Kidney epithelial cell (primary cell): ENCODE results near the gene ANAPC5. TPM values are rescaled to one million over a fixed set of nuclear protein-coding genes. Genes with fewer than 3 reads are reported as not detected.

Experiments used
- DNase-seq: peaks from one replicate; pipeline ENCODE4 v3.0.0-alpha.2; 2010; ENCODE audit warnings: low read depth
- H3K27me3 ChIP-seq: 2 replicates; pipeline ENCODE4 v1.6.0; 2011; ENCODE audit warnings: low read length; ENCODE audit not compliant: control insufficient read depth, insufficient read depth
- H3K36me3 ChIP-seq: 2 replicates; pipeline ENCODE4 v1.5.1; 2011; ENCODE audit warnings: low read length; ENCODE audit not compliant: control insufficient read depth, insufficient read depth
- H3K4me3 ChIP-seq: 2 replicates; pipeline ENCODE4 v1.5.1; 2011; ENCODE audit warnings: low read depth, mild to moderate bottlenecking, control low read depth, low read length
- CTCF ChIP-seq: IDR thresholded peaks from 2 replicates; pipeline ENCODE4 v1.5.1; 2011; ENCODE audit warnings: mild to moderate bottlenecking, moderate library complexity, low read length, control low read depth, inconsistent platforms; ENCODE audit not compliant: insufficient read depth, poor library complexity, severe bottlenecking
- total RNA-seq: library from RNA; depleted of rRNA; stranded (reverse); fragments of >200 nt; gene quantifications from 2 replicates; pipeline ENCODE4 v1.2.3, GENCODE V29; 2015

The ANAPC5 gene
- total RNA-seq, 1 donor from 2014 or later, result 86.2 TPM

DNA sequence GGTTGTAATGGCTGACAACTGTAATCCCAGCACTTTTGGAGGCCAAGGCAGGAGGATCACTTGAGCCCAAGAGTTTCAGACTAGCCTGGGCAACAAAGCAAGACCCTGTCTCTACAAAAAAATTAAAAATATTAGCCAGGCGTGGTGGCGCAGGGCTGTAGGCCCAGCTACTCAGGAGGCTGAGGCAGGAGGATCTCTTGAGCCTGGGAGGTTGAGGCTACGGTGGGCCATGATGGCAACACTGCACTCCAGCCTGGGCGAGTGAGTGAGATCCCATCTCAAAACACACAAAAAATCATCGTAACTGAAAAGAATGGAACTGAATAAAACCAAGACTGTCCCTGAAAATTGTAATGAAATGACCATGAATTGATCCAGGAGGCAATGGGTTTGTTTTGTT is 61.8 kb downstream of the ANAPC5 start:
- H3K4me3 ChIP-seq, result no peak overlapping the region
- no peaks in the 10 kb centered on the region for H3K36me3 ChIP-seq
- H3K27me3 ChIP-seq, result no peaks in the 10 kb centered on the region
- no peak for TF ChIP-seq CTCF
- no peak for DNase-seq

- no peak for TF ChIP-seq CTCF
- H3K4me3 ChIP-seq, result no peak overlapping the region
- DNase-seq, result no peak
- no peaks in the 10 kb centered on the region for H3K27me3 ChIP-seq
- no peaks in the 10 kb centered on the region for H3K36me3 ChIP-seq
Observed at GRCh38 chr12:121289962-121290361, 62.2 kb downstream of the ANAPC5 start.

- H3K27me3 ChIP-seq, result no peaks in the 10 kb centered on the region
- no peaks in the 10 kb centered on the region for H3K36me3 ChIP-seq
- no peak for DNase-seq
- TF ChIP-seq CTCF, result no peak
- no peak overlapping the region for H3K4me3 ChIP-seq
Observed at GRCh38 chr12:121288986-121289385, 63.2 kb downstream of the ANAPC5 start.

GRCh38 chr12:121288158-121288845 is 63.9 kb downstream of the ANAPC5 start:
- H3K36me3 ChIP-seq, result no peaks in the 10 kb centered on the region
- no peaks in the 10 kb centered on the region for H3K27me3 ChIP-seq
- DNase-seq, result no peak
- H3K4me3 ChIP-seq, result no peak overlapping the region
- no peak for TF ChIP-seq CTCF

DNA sequence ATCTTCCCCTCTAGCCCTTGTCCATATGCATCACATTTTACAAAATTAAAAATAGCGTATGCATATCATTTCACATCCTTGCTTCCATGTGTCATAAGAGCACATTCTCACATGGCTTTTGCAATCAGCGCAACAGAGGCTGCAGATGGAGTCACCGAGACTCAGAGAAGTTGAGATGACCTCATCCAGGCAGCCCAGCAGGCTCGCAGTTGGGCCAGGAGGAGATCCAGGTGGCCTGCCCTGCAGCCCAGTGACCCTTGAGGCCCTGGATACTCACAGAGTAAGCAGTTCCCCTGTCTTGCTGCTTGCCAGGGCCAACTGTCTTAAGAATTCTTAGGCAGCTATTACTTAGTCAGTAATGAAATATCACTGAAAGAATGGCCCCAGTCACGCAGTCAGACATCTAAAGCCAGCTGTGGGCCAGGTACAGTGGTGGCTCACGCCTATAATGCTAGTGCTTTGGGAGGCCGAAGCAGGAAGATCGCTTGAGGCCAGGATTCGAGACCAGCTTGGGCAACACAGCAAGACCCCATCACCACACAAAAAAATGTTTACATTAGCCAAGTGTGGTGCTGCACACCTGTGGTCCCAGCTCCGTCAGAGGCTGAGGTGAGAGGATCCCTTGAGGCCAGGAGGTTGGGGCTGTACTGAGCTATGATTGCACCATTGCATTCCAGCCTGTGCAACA is 64.8 kb downstream of the ANAPC5 start:
- Histone ChIP-seq H3K4me3 (no peak overlapping the region), H3K36me3 (no peaks in the 10 kb centered on the region), H3K27me3 (no peaks in the 10 kb centered on the region)
- no peak for DNase-seq
- no peak for TF ChIP-seq CTCF
